ENCODE results near the gene ERO1B.

- no peak for TF ChIP-seq TAF1 (IDR thresholded peaks at IDR 0.05; ENCODE audit: low read depth)
- no peak for TF ChIP-seq POLR2AphosphoS5 (IDR thresholded peaks at IDR 0.05)
- TF ChIP-seq, protein P1, sequence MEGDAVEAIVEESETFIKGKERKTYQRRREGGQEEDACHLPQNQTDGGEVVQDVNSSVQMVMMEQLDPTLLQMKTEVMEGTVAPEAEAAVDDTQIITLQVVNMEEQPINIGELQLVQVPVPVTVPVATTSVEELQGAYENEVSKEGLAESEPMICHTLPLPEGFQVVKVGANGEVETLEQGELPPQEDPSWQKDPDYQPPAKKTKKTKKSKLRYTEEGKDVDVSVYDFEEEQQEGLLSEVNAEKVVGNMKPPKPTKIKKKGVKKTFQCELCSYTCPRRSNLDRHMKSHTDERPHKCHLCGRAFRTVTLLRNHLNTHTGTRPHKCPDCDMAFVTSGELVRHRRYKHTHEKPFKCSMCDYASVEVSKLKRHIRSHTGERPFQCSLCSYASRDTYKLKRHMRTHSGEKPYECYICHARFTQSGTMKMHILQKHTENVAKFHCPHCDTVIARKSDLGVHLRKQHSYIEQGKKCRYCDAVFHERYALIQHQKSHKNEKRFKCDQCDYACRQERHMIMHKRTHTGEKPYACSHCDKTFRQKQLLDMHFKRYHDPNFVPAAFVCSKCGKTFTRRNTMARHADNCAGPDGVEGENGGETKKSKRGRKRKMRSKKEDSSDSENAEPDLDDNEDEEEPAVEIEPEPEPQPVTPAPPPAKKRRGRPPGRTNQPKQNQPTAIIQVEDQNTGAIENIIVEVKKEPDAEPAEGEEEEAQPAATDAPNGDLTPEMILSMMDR (IDR thresholded peaks at IDR 0.05; ENCODE audit: poor library complexity, severe bottlenecking) = no peak
- TF ChIP-seq, protein P2, sequence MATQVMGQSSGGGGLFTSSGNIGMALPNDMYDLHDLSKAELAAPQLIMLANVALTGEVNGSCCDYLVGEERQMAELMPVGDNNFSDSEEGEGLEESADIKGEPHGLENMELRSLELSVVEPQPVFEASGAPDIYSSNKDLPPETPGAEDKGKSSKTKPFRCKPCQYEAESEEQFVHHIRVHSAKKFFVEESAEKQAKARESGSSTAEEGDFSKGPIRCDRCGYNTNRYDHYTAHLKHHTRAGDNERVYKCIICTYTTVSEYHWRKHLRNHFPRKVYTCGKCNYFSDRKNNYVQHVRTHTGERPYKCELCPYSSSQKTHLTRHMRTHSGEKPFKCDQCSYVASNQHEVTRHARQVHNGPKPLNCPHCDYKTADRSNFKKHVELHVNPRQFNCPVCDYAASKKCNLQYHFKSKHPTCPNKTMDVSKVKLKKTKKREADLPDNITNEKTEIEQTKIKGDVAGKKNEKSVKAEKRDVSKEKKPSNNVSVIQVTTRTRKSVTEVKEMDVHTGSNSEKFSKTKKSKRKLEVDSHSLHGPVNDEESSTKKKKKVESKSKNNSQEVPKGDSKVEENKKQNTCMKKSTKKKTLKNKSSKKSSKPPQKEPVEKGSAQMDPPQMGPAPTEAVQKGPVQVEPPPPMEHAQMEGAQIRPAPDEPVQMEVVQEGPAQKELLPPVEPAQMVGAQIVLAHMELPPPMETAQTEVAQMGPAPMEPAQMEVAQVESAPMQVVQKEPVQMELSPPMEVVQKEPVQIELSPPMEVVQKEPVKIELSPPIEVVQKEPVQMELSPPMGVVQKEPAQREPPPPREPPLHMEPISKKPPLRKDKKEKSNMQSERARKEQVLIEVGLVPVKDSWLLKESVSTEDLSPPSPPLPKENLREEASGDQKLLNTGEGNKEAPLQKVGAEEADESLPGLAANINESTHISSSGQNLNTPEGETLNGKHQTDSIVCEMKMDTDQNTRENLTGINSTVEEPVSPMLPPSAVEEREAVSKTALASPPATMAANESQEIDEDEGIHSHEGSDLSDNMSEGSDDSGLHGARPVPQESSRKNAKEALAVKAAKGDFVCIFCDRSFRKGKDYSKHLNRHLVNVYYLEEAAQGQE (IDR thresholded peaks at IDR 0.05; ENCODE audit: borderline replicate concordance) = no peak
- no peak for TF ChIP-seq EZH2 (IDR thresholded peaks at IDR 0.05; ENCODE audit: borderline replicate concordance, insufficient read depth, low read length, poor library complexity, severe bottlenecking)
- no peak for TF ChIP-seq RAD21 (conservative IDR thresholded peaks at IDR 0.05)
- TF ChIP-seq MXI1 (conservative IDR thresholded peaks at IDR 0.05; ENCODE audit: poor library complexity, severe bottlenecking) = no peak
Observed at GRCh38 chr1:236316437-236316836, 34.7 kb upstream of the ERO1B start.

Data from neural cell (in vitro differentiated cells).